Measurements from ENCODE around the gene C19orf53.

Gene C19orf53

GRCh38 chr19:13796301-13797057 lies 22.2 kb downstream of the C19orf53 start:
- peak; percentile 59 for DNase-seq (ENCODE audit: low spot score)

GRCh38 chr19:13797058-13797440 lies 22.8 kb downstream of the C19orf53 start:
- DNase-seq (ENCODE audit: low spot score), result no peak

DNA sequence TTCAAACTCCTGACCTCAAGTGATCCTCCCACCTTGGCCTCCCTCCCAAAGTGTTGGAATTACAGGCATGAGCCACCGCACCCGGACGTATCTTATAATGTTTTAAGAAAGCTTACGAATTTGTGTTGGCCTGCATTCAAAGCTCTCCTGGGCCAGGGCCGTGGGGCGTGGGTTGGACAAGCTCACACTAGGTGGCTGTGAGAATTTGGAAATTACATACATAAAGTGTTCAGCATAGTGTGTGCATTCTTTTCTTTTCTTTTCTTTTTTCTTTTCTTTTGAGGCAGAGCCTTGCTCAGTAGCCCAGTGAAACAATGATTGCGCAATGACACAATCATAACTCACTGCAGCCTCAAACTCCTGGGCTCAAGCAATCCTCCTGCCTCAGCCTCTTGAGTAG lies 23.6 kb downstream of the C19orf53 start:
- DNase-seq (ENCODE audit: low spot score), result no peak

DNA sequence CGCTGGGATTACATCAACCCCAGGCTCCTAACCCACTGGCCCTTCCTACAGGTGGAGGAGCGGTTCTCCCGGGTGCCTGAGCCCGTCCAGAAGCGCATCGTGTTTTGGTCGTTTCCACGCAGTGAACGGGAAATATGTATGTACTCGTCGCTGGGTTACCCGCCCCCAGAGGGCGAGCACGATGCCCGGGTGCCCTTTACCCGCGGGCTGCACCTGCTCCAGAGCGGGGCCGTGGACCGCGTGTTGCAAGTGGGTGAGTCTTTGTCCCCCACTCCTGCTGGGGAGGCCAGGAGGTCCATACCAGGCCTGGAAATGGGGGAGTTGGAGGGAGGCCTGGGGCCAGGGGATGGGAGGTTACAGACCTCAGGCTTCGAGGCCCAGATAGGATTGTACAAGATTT lies 25.4 kb downstream of the C19orf53 start:
- no peak for DNase-seq (ENCODE audit: low spot score)

GRCh38 chr19:13803038-13803437 lies 28.8 kb downstream of the C19orf53 start:
- DNase-seq (ENCODE audit: low spot score), result no peak

GRCh38 chr19:13804830-13805683 lies 30.8 kb downstream of the C19orf53 start:
- DNase-seq (ENCODE audit: low spot score), result no peak

GRCh38 chr19:13806728-13807127 lies 32.5 kb downstream of the C19orf53 start:
- DNase-seq (ENCODE audit: low spot score), result no peak

- DNase-seq (ENCODE audit: low spot score), result no peak
Observed at GRCh38 chr19:13807421-13808021, 33.3 kb downstream of the C19orf53 start.

DNA sequence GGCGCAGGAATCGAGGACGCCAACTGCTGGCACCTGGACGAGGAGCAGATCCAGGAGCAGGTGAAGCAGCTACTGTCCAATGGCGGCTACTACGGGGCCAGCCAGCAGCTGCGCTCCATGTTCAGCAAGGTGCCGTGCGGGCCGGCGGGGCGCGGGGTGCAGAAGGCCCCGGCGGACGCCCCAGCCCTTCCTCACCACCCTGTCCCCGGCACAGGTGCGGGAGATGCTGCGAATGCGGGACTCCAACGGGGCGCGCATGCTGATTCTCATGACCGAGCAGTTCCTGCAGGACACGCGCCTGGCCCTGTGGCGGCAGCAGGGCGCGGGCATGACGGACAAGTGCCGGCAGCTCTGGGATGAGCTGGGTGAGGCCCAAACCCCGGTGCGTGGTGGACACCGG lies 34.6 kb downstream of the C19orf53 start:
- DNase-seq (ENCODE audit: low spot score), result no peak

DNA sequence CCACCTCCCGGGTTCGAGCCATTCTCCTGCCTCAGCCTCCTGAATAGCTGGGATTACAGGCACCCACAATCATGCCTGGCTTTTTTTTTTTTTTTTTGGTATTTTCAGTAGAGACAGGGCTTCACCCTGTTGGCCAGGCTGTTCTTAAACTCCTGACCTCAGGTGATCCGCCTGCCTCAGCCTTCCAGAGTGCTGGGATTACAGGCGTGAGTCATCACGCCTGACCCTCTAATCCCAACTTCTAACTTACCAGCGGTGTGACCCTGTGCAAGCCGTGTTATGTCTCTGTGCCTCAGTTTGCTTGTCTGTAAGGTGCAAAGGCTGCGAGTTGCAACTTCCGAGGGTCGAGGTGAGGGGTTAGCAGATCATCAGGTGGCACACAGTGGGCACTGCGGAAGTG lies 38.3 kb downstream of the C19orf53 start:
- no peak for DNase-seq (ENCODE audit: low spot score)

DNA sequence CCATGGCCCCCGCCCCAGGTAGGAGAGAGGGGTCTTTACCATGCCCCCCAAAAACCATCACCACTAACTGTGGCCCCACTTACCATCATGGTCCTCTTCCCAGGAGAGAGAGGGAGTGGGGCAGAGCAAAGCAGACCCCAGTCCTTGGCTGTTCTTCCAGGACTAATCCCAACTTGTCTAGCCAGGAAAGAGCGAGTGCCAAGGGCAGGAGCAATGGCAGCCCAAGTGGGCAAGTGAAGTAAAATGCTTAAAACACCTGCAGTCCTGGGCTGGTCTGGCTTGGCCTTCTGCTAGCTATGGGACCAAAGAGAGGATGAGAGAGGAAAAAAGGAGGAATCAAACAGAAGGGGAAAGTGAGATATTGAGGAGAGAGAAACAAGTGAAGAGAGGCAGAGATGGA lies 38.9 kb downstream of the C19orf53 start:
- DNase-seq (ENCODE audit: low spot score), result no peak

- no peak for DNase-seq (ENCODE audit: low spot score)
Observed at GRCh38 chr19:13814550-13814949, 40.3 kb downstream of the C19orf53 start.

- peak; percentile 35 for DNase-seq (ENCODE audit: low spot score)
Observed at GRCh38 chr19:13817018-13817614, 42.9 kb downstream of the C19orf53 start.

GRCh38 chr19:13817615-13818371 lies 43.5 kb downstream of the C19orf53 start:
- peak; percentile 83 for DNase-seq (ENCODE audit: low spot score)

DNA sequence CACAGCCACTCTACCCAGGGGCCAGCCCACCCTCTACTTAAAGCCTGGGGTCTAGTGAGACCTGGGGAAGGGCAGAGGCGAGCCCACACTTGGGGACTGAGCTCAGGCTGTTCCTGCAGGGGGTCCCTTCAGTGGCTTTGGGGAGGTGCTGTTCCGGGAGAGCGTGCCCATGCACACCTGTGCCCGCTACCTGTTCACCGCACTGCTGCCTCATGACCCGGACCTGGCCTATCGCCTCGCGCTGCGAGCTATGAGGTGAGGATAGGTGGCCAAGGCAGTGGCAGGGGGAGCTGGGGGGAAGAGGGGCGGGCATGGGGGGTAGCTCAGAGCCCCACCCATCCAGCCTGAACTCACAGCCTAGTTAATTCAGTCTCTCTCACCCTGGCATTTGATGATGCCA lies 45.0 kb downstream of the C19orf53 start:
- no peak for DNase-seq (ENCODE audit: low spot score)

GRCh38 chr19:13821292-13821691 lies 47.0 kb downstream of the C19orf53 start:
- no peak for DNase-seq (ENCODE audit: low spot score)

DNA sequence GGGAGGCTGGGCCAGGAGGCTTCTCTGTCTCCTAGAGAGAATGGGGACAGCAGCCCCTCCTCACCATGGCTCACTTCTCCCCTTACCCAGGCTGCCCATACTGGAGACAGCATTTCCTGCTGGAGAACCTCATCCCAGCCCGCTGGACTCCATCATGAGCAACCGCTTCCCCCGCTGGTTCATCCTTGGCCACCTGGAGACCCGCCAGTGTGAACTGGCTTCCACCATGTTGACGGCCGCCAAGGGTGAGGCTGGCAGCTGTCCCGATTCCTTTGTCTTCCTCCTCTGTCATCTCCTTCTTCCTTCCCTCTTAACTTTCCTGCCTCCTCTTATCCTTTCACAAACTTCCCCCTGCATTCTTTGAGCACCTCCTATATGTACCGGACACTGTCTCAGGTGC lies 49.0 kb downstream of the C19orf53 start:
- DNase-seq (ENCODE audit: low spot score), result no peak

GRCh38 chr19:13823901-13824300 lies 49.6 kb downstream of the C19orf53 start:
- no peak for DNase-seq (ENCODE audit: low spot score)

- no peak for DNase-seq (ENCODE audit: low spot score)
Observed at GRCh38 chr19:13824703-13825102, 50.4 kb downstream of the C19orf53 start.

DNA sequence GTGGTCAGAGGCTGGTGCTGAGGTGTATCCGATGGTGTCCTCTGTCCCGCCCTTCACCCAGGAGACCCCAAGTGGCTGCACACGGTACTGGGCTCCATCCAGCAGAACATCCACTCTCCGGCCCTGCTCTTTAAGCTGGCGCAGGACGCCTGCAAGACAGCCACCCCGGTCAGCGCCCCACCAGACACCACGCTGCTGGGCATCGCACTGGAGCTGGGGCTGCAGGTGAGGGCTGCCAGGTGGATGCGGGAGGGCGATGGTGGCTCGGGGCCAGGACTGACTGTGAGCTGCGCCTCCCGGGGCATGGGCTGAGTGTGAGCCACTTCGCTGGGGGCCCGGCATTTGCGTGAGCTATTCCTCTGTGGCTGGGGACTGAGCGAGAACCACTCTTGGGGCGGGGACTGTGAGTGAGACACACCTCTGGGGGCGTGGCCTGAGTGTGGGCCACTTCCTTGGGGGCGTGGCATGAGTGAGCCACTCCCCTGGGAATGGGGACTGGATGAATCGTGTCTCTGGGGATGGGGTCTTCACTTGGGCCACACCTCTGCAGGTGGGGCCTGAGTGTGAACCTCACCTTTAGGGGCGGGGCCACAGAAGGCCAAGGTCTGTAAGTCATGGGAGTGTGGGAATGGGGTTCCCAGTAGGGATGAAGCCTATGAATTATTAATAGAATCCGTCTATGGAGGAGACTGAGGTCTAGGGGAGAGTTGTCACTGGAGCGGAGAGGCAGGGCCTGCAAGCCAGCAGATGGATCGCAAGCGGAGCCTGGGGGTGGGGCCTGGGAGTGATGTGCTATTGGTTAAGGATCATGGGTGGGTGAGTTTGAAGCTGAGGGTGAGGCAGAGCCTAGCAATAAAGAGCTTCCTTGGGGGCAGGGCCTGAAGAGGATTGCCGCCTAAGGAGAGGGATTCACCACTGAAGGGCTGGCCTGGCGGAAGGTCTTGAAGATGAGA lies 51.5 kb downstream of the C19orf53 start:
- no peak for DNase-seq (ENCODE audit: low spot score)

Measured in SW480 (cell line).